Measurements from ENCODE around the gene SLC34A1.

- no peak for TF ChIP-seq CTCF (conservative IDR thresholded peaks at IDR 0.05; ENCODE audit: low read length)
- no peak for TF ChIP-seq EZH2phosphoT487 (IDR thresholded peaks at IDR 0.05; ENCODE audit: borderline replicate concordance)
Observed at GRCh38 chr5:177355162-177355867, 28.9 kb upstream of the SLC34A1 start.

All from Loucy (cell line).